Suprapubic skin (tissue), 4 donors: Measurements from ENCODE around the gene SLC7A6.

Experiments
- POLR2A ChIP-seq, 2 donors: fragments of 450-650 bp; IDR thresholded peaks; one replicate each; pipeline ENCODE4 v1.6.1; 2017; ENCODE audit warnings: antibody characterized with exemption in 2 of 2, mild to moderate bottlenecking in 2 of 2, moderate library complexity in 2 of 2
- POLR2AphosphoS5 ChIP-seq, 3 donors: sonication (generic); formaldehyde crosslinking; IDR thresholded peaks; one replicate each; pipeline ENCODE4 v1.6.1; 2017; ENCODE audit warnings: antibody characterized with exemption in 3 of 3
- TF ChIP-seq, protein P1 (sequence below), 2 donors: fragments of 200-600 bp in 1 of 2; fragments of 450-650 bp in 1 of 2; sonication (generic) in 1 of 2; IDR thresholded peaks; one replicate each; pipeline ENCODE4 v1.5.1; 2016 to 2019; ENCODE audit warnings: antibody characterized with exemption in 2 of 2, mild to moderate bottlenecking in 1 of 2, moderate library complexity in 1 of 2

DNA sequence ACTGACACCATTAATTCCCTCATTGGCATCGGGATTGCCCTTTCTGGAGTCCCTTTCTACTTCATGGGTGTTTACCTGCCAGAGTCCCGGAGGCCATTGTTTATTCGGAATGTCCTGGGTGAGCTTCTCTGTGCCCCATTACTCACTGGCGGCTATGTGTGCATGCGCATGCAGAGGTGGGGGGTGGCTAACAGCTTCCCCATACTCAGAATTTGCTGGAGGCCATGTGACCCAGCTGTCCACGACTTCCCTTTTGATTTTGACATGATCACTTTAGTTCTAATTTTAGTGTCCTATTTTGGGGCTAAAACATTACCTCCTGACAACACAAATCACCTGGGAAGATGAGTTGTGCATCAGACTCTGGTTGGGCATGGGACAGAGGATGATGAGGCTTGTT is 32.4 kb downstream of the SLC7A6 start:
- TF ChIP-seq, protein P1, sequence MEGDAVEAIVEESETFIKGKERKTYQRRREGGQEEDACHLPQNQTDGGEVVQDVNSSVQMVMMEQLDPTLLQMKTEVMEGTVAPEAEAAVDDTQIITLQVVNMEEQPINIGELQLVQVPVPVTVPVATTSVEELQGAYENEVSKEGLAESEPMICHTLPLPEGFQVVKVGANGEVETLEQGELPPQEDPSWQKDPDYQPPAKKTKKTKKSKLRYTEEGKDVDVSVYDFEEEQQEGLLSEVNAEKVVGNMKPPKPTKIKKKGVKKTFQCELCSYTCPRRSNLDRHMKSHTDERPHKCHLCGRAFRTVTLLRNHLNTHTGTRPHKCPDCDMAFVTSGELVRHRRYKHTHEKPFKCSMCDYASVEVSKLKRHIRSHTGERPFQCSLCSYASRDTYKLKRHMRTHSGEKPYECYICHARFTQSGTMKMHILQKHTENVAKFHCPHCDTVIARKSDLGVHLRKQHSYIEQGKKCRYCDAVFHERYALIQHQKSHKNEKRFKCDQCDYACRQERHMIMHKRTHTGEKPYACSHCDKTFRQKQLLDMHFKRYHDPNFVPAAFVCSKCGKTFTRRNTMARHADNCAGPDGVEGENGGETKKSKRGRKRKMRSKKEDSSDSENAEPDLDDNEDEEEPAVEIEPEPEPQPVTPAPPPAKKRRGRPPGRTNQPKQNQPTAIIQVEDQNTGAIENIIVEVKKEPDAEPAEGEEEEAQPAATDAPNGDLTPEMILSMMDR (IDR thresholded peaks at IDR 0.05) = no peak
- TF ChIP-seq POLR2A (IDR thresholded peaks at IDR 0.05) (no peak), POLR2AphosphoS5 (IDR thresholded peaks at IDR 0.05) (no peak)
